Head of caudate nucleus (tissue), 42 donors: ENCODE results near the gene TTC1.
"Not testable (repeated sequence)": the region's sequence is repeated elsewhere in the genome, so short reads cannot be mapped to it uniquely, and the experiment has no call there.

Experiments
- DNase-seq, 42 donors: peaks; one replicate each; pipeline versions ENCODE4 v3.0.0 to v3.0.0-alpha.2; 2020 to 2021; ENCODE audit warnings: mixed read lengths in 7 of 42
- intact Hi-C: fragments of 100-400 bp; cut with DNase I; formaldehyde crosslinking; loops from one replicate; pipeline ENCODE4 v1.15.0; 2022

TTC1 gene

DNA sequence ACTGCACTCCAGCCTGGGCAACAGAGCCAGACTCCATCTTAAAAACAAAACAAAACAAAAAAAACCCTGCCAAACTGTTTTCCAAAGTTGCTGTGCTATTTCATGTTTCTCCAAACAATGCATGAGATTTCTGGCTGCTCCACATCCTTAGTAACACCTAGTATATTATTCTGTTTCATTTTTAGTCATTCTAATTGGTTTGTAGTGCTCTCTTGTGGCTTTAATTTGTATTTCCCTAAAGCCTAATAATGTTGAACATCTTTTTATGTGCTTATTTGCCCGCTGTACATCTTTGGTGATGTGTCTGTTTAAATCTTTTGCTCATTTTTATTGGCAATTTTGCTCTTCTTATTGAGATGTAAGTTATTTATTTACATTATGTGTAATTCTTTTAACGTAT is 18.4 kb upstream of the TTC1 start:
- DNase-seq = no peak
- intact Hi-C loops = no loop called here

GRCh38 chr5:159992566-159992965 is 16.4 kb upstream of the TTC1 start:
- no peak for DNase-seq
- intact Hi-C loops = no loop called here

GRCh38 chr5:159993194-159993593 is 15.7 kb upstream of the TTC1 start:
- intact Hi-C loops = no loop called here
- no peak for DNase-seq

GRCh38 chr5:159995907-159996306 is 13.0 kb upstream of the TTC1 start:
- DNase-seq = no peak
- intact Hi-C loops = no loop called here

- DNase-seq = no peak
- intact Hi-C loops = no loop called here
Observed at GRCh38 chr5:160001457-160001856, 7.5 kb upstream of the TTC1 start.

GRCh38 chr5:160007514-160007913 is 1.4 kb upstream of the TTC1 start:
- intact Hi-C loops = loop anchor here (5.0 kb wide), 1 partner anchor 340 kb away; no protein-coding TSS in a partner anchor
- DNase-seq = no peak

- intact Hi-C loops = loop anchor here (5.0 kb wide), 1 partner anchor 339 kb away; no protein-coding TSS in a partner anchor
- DNase-seq = peak in 5 of 42 donors; percentile 3 to 21 (median 13)
Observed at GRCh38 chr5:160008529-160008876, 436 bp upstream of the TTC1 start.

DNA sequence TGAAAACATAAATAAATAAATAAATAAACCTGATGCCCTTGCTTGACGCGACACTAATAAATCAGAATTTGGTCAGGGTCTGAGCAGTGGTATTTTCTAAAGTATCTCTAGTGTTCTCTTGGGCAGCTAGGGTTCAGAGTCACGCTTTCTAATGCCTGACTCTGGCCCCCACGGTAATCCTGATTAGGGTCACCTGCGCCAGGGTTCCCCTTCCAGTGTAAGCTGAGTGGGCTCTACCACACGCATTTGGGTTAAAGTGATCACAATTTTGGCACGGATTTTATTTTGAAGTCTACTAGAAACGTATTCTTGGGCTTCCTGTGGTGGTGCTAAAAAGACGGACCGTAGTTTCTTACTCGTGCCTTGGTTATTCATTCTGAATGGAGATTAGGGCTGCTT is 651 bp downstream of the TTC1 start:
- intact Hi-C loops = loop anchor here (5.0 kb wide), 1 partner anchor 338 kb away; no protein-coding TSS in a partner anchor
- DNase-seq = peak in 1 of 42 donors; percentile 35

DNA sequence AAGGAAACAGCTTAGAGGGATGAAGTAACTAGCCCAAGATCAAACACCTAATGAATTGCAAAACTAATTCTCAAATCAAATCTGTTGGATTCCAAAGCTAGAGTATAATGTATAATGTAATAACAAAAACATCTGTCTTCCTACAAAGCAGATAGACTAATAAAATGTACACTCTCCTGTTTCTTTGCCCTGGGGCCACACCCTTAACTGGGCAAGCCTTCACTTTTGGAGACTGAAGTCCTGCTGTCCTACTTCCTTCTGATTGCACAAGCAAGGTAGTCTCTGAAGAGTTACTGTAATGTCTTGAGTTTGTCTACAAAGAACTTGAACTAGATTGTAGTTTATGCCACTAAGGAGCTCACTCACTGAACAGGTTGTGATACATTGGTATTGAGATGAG is 2.5 kb downstream of the TTC1 start:
- DNase-seq = no peak
- intact Hi-C loops = no loop called here

DNA sequence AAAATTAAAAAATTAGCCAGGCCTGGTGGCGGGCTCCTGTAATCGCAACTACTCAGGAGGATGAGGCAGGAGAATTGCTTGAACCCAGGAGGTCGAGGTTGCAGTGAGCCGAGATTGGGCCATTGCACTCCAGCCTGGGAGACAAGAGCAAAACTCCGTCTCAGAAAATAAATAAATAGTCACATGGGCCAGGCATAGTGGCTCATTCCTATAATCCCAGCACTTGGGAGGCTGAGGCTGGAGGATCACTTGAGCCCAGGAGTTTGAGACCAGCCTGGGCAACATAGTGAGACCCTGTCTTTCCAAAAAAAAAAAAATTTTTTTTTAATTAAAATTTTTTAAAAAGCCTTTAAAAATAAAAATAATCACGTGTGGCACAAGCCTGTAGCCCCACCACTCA is 5.3 kb downstream of the TTC1 start:
- intact Hi-C loops, DNase-seq: not testable (repeated sequence)

DNA sequence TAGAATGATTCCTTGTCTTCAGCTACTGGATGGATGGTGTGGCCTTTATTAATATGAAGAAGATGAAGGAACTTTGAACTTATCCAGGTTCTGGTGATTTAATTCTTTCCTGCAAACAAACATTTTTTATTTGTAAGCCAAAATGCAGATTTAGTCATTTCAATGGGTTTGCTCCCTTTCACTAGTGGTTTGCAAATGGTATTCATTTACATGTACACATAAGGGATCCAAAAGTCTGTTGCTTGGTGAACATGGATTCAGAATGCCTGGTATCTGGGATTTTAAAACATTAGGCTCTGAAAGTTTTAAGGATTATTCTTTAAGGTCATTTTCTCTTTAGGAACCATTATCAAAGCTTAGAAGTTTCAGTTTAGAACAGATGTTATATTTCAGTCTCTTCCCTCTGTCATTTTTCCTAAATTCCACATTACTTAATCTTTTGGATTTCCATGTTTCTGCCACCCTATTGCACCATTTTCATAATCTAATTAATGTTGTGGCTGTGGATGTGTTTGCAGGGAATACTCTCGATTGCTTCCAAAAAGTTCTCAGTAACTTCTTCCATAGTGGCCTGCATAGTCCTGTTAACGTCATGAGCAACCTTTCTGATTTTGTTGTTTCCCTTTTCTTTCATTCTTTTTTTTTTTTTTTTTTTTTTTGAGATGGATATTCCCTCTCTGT is 10.1 kb downstream of the TTC1 start:
- intact Hi-C loops = no loop called here
- no peak for DNase-seq

DNA sequence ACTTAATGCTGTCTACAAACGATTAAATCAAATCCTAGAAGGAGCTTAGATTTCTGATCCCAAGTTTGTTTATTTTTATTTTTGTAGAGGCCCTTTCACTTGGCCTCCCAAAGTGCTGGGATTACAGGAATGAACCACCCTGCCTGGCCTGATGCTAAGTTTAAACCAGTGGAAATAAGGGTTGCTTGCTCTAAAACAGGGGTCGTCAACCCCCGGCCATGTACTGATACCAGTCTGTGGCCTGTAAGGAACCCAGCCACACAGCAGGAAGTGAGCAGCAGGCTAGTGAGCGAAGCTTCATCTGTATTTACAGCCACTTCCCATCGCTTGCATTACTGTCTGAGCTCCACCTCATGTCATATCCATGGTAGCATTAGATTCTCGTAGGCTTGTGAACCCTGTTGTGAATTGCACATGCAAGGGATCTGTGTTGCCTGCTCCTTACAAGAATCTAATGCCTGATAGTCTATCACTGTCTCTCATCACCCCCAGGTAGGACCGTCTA is 11.4 kb downstream of the TTC1 start:
- intact Hi-C loops = loop anchor here (5.0 to 10.0 kb wide), 2 partner anchors 174 to 327 kb away; no protein-coding TSS in a partner anchor
- no peak for DNase-seq

DNA sequence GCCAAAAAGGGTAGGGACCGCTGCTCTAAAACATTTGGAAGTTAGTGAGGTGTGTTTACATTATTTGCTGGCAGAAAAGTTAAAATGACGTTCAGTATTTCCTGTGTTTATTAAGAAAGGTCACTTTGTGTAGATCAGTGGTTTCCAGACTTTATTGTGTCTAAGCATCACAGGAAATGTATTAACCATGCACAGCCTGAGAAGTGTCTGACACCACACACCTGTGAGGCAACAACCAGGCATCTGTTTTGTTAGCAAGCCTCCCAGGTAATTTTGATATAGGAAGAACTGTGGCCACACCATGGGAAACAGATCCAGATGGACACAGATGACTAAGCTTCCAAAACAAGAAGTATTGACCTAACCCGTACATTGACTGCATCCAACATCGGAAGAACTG is 12.0 kb downstream of the TTC1 start:
- intact Hi-C loops = loop anchor here (5.0 to 10.0 kb wide), 2 partner anchors 174 to 326 kb away; no protein-coding TSS in a partner anchor
- DNase-seq = no peak

GRCh38 chr5:160021831-160022446 is 13.0 kb downstream of the TTC1 start:
- intact Hi-C loops = loop anchor here (5.0 to 10.0 kb wide), 2 partner anchors 173 to 325 kb away; no protein-coding TSS in a partner anchor
- DNase-seq = peak in 32 of 42 donors; percentile 29 to 87 (median 66)

GRCh38 chr5:160023007-160023907 is 14.3 kb downstream of the TTC1 start:
- intact Hi-C loops = loop anchor here (5.0 to 10.0 kb wide), 2 partner anchors 172 to 324 kb away; no protein-coding TSS in a partner anchor

DNA sequence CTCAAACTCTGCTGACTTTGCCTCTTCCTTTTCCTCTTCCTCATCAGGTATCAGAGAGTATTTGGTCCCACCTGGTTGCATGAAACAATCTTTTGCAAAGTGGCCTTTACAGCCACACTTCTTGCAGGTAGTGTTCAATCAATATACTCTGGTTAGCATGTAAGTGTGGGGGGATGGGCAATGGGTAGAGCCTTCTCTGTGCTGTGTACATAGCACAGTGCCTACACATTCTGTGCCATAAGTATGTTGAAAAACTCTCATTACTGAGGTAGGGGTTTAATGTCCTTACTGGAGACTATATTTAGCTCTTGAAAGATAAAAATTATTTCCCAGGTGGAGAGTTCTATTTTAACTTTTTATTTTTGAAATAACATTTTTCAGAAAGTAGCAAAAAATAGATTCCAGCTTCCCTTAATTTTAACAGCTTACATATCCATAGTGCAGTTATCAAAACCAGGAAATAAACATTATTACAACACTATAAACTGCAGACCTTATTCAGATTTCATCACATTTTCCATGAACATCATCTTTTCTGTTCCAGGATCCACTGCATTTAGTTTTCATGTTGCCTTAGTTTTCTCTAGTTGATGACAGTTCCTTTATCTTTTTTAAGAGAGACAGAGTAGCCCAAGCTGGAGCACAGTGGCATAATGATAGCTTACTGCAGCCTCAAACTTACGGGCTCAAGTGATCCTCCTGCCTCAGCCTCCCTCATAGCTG is 15.1 kb downstream of the TTC1 start:
- intact Hi-C loops = loop anchor here (5.0 to 10.0 kb wide), 2 partner anchors 171 to 323 kb away; no protein-coding TSS in a partner anchor
- DNase-seq = no peak

More at GRCh38 chr5:160023007-160023907, 14.3 kb downstream of the TTC1 start:
- DNase-seq = no peak

DNA sequence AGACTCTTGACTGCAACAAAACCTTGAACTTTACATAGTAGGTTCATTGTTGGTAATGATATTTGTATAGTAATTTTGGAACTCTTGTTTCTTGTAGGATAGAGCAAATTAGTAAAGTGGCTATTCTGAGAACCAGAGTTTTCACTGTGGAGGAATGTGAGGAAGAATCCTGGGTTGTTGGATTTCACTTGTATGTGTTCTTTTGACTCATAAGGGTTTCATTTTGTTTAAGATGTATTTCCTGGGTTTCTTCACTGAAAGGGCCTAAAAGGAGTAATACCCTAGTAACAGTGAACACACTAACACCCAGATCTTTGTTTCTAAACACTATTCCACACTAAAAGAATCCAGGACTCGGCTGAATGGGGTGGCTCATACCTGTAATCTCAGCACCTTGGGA is 20.1 kb downstream of the TTC1 start:
- intact Hi-C loops = loop anchor here (10.0 kb wide), 1 partner anchor 166 kb away; no protein-coding TSS in a partner anchor
- no peak for DNase-seq

DNA sequence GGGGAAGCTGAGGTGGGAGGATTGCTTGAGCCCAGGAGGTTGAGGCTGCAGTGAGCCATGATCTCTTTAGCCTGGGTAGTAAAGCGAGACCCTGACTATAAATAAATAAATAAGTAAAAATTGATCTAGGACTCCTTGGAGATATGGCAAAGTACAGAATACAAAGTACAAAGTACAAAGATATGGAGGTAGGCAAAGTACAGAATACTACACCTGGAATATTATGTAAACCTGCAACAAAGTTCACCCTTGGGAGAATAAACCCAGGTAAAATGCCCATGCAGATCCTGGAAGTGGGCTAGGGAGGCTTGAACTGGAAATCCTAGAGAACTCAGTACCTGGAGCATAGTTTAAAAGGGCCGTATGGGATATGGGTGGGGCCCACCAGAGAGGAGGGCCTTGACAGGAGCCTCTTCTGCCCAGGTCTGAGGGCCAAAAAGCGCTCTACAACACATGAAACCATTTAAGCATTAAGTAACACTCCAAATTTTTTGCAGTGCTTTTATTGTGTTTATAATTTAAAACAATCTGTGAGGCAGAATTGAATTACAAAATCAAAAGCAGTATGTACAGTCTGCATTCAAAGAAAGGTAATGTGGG is 20.7 kb downstream of the TTC1 start:
- intact Hi-C loops = loop anchor here (10.0 kb wide), 1 partner anchor 165 kb away; no protein-coding TSS in a partner anchor
- DNase-seq = no peak
